Stomach (tissue), 4 donors: ENCODE results near the gene N4BP2.

Source experiments
- CTCF ChIP-seq, 7 experiments: fragments of 450-650 bp in 4 of 7; fragments of 200-600 bp in 3 of 7; sonication (generic) in 3 of 7; IDR thresholded peaks; one replicate each; pipeline ENCODE4 v1.5.1; 2016 to 2019; ENCODE audit warnings: antibody characterized with exemption in 7 of 7, control low read depth in 2 of 7, mild to moderate bottlenecking in 1 of 7
- EP300 ChIP-seq: sonication (generic); formaldehyde crosslinking; IDR thresholded peaks from one replicate; pipeline ENCODE4 v1.6.1; 2017; ENCODE audit warnings: antibody characterized with exemption
- POLR2A ChIP-seq, 4 donors: fragments of 450-650 bp; IDR thresholded peaks; one replicate each; pipeline ENCODE4 v1.6.1; 2016; ENCODE audit warnings: antibody characterized with exemption in 4 of 4, control low read depth in 2 of 4, mild to moderate bottlenecking in 1 of 4, moderate library complexity in 1 of 4
- POLR2AphosphoS5 ChIP-seq, 3 donors: sonication (generic); formaldehyde crosslinking; IDR thresholded peaks; one replicate each; pipeline ENCODE4 v1.6.1; 2016; ENCODE audit warnings: antibody characterized with exemption in 3 of 3

DNA sequence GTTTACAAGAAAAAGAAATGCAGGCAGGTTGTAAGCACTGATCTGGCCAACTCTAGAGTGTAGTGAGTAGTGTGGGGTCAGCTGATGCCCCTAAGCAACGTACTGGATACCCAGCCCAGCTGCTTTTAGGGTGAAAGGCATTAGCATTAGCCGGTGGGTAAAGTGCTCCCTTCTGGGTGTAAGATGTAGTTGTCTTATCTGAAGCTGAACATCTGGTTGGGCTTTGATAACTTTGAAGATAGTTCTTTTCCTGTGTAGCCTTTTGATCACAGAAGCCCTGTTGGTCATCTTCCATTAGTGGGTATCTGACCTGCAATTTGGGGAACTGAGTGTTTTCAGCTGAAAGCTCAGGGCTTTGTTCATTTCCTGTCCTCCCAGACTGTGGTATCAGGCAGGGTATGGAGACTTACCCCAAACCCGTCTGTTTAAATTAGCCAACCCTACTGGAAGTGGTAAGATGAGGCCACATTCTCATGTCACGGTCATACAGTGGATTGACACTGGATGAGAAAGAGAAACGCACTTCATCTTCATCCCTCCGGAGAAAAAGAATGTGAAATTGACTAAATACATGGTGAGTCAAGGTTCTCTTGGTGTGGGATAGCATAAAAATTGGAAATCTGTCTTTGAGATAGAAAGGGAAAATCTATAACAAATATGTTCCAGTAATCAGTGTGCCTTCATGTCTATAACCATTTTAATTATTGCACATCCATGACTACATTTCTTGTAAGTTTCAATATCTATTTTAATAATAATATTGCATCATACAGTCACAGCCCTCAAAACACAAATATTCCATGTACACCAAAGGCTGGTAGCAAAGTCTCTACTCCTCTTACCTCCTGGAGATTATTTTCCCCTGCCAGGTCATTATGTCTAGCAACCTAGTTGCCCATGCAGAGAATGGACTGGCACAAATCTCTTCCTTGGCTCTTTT is 148.9 kb downstream of the N4BP2 start:
- TF ChIP-seq CTCF (IDR thresholded peaks at IDR 0.05) (no peak), POLR2A (IDR thresholded peaks at IDR 0.05) (no peak), POLR2AphosphoS5 (IDR thresholded peaks at IDR 0.05) (peak in 1 of 3 donors; percentile 21), EP300 (no peak)
